HL-60 (cell line): Measurements from ENCODE around the gene ZBTB45.

Source experiments
- DNase-seq, 2 experiments: peaks; one replicate each; pipeline ENCODE4 v3.0.0-alpha.2; 2010 to 2020; ENCODE audit warnings: low read depth in 1 of 2, low spot score in 1 of 2
- H3K27ac ChIP-seq: fragments of 250-450 bp; sonication (Bioruptor Pico); replicated peaks from 2 replicates; pipeline ENCODE4 v1.5.1; 2020; ENCODE audit warnings: mild to moderate bottlenecking, moderate library complexity
- H3K27me3 ChIP-seq: fragments of 250-450 bp; sonication (Bioruptor Pico); 2 replicates; pipeline ENCODE4 v1.5.1; 2021; ENCODE audit warnings: mild to moderate bottlenecking, moderate library complexity; ENCODE audit not compliant: insufficient read depth, poor library complexity, severe bottlenecking
- H3K4me3 ChIP-seq: replicated peaks from 2 replicates; pipeline ENCODE4 v1.5.1; 2011; ENCODE audit warnings: mild to moderate bottlenecking, control low read depth, low read length; ENCODE audit not compliant: insufficient read depth
- SPI1 ChIP-seq: IDR thresholded peaks from 2 replicates; pipeline ENCODE4 v1.6.1; 2012; ENCODE audit warnings: low read depth, mild to moderate bottlenecking, borderline replicate concordance
- microRNA-seq: library from miRNA; unstranded; fragments of <30 nt; microRNA quantifications from one replicate; pipeline ENCODE4, GENCODE V29; 2018

ZBTB45 gene

GRCh38 chr19:58466089-58466759, 53.4 kb downstream of the ZBTB45 start:
- peak overlapping the region; percentile 99 for H3K4me3 ChIP-seq
- TF ChIP-seq SPI1, result no peak
- no peaks in the 10 kb centered on the region for H3K27me3 ChIP-seq
- H3K27ac ChIP-seq, result no peak overlapping the region
- DNase-seq, result no peak

Small RNAs within 50 kb of the gene (microRNA-seq; reads per million reads assigned to microRNA genes)
- gene MIR6807, result 1.5 reads per million
